Epidermal melanocyte (primary cell): Measurements from ENCODE around the gene NID1.
"Not testable (repeated sequence)": the region's sequence is repeated elsewhere in the genome, so short reads cannot be mapped to it uniquely, and the experiment has no call there.

Experiments used
- DNase-seq: peaks from one replicate; pipeline ENCODE4 v3.0.0; 2011; ENCODE audit warnings: low spot score; ENCODE audit not compliant: insufficient read length

NID1 gene

DNA sequence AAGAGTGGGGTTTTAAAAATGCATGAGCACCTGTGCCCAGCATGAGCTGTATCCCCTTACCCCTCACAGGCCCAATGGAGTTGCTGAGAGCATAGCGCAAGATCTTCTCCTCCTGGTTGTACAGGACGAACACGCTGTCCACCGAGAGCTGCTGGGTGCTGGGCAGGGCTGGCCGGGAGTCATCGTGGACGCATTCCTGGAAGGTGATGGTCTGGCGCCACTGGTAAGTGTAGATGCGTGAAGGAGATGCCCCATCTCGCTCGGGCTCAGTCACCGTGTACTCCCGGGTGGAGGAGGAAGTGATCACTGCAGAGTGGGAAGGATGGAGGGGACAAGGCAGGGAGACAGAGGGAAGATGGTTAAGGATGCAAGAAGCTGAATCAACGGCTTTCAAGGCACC, 39.1 kb downstream of the NID1 start:
- no peak for DNase-seq

DNA sequence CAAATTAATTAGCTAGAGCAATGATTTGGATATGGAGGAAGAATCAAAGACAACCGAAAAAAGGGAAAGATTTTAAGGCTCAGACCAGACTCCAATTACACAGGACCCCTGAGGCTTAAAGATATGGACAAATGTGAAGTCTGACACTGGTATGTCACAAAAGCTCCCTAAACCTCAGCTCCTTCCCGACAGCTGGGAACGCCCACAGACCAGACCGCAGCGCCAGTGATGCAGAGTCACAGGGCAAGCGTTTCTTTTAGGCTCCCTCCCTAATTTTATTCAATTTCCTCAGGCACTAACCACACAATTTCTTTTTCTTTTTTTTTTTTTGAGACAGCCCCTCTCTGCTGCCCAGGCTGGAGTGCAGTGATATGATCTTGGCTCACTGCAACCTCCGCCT, 40.2 kb downstream of the NID1 start:
- DNase-seq = no peak

DNA sequence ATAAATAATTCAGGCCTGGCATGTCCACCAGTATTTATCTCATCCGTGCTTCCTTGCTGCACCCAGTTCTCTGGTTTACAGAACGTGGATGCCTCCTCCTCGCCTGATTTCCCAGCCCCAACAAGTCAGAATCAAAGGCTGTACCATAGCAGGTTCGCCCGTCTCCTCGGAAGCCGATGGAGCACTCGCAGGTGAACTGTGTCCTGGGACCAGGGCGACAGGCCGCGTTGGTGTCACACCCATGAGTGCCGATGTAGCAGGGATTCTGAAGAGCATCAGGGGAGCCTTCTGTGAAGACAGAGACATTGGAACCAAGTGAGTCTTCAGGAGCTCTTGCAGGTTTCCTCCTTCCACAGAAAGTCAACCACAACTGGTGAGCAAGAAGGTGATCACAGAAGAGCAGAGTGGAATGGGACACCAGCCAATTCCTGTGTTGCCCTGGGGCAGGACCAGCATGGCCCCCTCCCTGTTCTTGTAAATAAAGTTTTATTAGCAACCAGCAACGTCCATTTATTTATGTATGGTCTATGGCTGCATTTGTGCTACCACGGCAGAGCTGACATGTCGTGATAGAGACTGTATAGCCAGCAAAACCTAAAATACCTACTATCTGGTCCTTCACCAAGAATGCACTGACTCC, 40.8 kb downstream of the NID1 start:
- no peak for DNase-seq

DNA sequence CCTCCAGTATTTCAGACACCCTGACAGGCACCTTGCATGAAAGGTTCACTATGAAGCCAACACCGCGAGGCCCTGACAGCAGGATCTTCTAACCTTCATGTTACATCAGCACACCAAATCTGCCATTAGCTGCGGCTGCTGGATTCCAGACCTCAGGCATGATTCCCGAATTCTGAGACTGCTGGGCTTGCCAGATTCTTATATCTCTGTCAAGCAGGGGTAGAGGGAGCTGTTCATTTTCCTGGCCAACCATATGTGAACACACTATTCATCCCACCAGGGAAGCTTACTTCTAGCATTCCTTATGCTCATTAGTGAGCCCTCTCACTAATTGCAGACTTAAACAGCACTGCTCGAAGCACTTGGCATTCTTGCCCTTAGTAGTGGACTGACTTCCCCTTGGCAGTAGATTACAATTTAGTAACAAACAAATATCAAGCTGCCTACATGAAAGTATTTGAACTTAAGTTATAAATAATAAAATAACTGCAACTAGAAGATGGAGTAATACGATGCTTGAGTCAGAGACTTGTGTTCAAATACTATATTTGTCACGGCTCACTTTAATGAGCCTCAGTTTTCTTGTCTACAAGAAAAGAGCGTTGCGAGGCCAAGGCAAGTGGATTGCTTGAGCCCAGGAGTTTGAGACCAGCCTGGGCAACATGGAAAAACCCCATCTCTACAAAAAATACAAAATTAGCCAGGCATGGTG, 43.3 kb downstream of the NID1 start:
- DNase-seq = no peak

DNA sequence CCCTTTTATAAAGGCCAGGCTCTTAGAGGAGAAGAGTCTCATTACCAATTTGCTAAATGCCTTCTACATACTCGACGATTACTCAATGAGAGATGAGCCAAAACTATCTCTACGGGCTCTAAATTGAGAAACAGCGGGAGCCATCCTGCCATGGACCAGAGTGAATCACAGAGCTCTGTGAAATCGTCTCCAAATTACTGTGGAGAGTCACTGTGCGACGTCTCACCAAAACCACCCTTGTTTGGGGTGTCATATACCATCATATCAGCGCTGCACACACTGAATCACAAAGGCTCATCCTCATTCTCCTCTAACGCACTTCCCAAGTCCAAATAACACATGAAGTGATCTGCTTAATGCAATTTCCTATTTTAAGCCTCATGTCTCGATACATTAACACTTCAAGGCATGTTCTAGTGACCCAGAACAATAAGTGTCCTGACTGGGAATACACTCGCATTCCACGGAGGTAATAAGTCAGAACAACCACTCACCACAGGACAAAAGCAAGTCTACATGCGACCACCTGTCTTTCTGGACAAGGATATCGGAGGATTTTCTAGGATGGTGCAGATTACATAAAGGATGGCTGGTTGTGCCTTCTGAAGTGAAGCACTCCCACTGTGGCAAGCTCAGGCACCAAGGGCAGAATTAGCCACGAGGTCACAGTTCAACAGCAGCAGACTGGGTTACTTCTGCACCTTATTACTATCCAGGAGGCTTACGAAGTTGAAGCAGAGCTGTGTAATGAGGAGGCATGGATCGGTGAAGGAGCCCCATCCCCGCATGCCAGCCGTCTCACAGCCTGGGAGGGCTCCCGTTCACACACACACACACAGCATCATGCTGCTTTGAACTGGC, 44.3 kb downstream of the NID1 start:
- DNase-seq = no peak

DNA sequence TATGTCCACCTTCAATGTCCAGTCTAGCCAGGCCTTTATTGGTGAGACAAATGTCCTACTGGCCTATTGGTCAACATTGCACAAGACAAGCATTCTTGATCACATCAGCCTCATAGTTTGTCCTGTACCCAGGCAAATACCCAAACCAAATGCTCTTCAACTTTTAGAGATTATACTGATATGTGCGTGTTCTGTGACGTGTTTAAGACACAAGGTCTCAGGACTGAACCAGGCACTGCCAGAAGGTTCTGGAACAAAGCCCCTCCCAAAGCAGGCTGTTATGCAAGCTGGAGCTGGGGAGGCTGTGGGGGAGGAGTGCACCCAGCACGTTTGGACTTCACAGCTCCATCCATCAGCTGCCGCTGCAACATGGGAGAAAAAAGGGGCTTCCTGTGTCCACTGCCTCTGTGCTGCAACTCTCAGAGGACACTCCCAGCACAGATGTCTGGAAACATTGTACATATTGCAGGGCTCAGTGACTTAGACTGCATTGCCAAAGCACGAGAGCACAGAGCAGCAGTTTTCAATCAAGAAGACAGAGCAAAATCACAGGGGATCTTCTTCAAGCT, 45.9 kb downstream of the NID1 start:
- no peak for DNase-seq

DNA sequence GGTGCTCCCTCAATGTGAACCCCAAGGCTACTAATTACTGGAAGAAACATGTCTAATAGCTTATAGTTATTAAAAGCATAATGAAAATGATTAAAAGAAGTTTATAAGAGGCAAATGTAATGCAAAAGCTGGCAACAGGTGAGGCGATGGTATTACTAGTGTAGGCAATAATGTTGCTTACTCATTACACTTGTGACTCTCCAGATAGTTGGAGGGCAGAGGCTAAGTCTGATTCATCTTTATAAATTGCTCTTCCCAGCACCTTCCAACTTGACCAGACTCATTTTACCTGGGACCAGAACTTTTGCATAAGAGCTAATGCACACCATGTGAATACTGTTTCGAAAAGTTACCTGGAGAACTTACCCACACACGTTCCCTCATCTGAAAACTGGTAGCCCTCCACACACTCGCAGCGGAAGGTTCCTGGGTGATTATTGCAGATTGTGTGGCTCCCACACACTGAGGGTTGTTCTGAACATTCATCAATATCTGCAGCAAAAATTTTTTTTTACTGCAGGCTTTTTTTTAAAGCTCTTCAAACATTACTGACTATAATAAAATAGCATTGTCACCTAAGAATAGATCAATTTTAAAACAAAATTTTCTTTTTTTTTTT, 48.0 kb downstream of the NID1 start:
- no peak for DNase-seq

DNA sequence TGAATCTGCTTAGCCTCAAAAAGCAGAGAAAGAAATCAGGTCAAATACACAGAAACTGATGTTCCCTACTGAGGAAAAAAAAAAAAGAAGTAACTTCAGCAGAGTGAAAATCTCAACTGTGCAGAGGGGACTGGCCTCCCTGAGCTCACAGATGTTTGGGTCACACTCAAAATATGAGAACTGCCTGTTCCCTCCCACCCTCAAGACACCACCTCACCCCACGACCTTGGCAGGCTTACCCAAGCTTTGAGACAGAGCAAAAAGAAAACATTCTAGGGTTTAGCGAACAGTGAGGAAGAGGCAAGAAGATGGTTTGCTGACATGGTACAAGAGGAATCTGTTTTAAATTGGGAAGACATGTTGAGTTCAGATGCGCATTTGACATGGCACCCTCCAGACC, 48.8 kb downstream of the NID1 start:
- no peak for DNase-seq

DNA sequence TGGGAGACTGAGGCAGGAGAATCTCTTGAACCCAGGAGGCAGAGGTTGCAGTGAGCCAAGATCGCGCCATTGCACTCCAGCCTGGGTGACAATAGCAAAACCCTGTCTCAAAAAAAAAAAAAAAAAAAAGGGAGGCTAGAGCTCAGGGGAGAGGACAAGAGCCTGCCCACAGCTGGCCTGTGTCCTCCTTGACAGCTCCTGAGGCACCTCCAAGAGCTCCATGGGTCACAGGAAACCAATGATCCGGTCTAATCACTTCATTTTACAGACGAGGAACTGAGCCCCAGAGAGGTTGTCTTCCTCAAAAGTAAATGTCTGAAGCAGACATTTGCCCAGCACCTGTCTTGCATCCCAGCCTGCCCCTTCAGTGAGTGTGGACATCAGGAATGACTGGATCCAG, 49.4 kb downstream of the NID1 start:
- no peak for DNase-seq

DNA sequence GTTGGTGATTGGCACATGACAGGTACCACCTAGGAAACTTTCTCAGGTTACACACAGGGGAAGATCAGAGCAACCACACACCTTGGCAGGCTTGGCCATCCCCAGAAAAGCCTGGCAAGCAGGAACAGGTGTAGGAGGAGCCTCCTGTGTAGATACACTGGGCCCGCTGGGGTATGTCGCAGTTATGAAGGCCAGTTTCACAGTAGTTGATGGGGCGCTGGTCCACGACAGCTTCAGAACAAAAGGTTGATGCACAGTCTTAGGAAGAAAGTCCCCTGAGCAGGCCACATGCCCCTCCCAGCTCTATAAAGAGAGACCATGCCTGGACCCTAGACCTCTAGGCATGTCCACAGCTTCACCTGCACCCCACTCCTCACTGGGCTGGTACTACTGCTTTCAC, 51.6 kb downstream of the NID1 start:
- no peak for DNase-seq

DNA sequence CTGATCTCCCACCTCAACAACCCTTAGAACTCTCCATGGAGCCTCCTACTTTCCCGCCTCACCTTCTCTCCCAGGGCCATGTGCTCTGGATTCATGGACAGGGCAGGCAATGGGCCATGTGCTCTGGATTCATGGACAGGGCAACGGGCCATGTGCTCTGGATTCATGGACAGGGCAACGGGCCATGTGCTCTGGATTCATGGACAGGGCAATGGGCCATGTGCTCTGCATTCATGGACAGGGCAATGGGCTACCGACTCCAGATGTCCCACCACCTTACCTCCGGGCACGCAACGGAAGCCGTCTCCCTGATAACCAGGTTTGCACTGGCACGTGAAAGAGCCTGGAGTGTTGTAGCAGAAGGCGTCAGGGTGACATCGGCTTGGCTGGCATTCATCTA, 53.2 kb downstream of the NID1 start:
- DNase-seq = no peak

DNA sequence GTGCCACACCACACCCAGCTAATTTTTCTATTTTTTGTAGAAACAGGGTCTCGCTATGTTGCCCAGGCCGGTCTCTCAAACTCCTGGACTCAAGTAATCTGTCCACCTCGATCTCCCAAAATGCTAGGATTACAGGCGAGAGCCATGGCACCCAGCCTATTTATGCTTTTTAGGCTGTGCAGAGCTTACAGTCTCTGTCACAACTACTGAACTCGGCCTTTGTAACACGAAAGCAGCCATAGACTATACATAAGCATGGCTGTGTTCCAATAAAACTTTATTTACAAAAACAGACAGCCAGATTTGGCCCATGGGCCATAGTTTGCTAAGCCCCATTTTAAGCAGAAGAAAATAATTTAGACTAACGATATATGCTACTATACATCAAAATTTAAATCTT, 54.4 kb downstream of the NID1 start:
- no peak for DNase-seq

DNA sequence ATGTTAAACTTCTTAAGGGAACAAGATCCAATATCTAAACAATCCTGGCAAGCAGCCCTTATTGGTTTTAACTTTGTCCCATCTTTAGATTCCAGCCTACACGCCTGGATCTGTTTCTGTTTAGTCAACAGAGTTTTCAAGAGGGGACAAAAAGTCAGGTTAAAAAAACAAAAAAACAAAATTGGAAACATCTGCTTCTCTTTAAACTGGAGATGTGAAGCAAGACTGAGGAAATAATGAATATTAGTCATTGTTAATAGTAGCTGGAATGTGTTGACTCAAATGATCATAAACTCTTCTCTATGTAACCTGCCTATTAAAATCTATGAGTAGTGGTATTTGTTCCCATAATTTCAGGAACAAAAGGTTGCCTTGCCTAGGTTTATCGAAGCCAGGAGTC, 55.0 kb downstream of the NID1 start:
- peak; percentile 48 for DNase-seq

DNA sequence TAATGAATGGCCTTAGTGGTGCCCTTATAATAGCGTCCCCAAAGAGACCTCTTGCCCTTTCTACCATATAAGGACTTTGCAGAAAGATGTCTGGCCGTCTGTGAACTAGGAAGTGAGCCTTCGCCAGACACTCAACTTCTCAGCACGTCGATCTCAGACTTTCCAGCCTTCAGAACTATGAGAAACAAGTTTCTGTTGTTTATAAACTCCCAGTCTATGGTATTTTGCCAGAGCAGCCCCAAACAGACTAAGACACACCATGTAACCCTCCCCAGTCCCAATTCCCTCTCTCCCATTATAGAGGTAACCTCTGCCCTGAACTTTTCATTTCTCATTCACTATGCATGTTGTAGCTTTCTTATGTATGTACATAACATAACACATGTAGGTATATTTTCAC, 55.7 kb downstream of the NID1 start:
- no peak for DNase-seq

DNA sequence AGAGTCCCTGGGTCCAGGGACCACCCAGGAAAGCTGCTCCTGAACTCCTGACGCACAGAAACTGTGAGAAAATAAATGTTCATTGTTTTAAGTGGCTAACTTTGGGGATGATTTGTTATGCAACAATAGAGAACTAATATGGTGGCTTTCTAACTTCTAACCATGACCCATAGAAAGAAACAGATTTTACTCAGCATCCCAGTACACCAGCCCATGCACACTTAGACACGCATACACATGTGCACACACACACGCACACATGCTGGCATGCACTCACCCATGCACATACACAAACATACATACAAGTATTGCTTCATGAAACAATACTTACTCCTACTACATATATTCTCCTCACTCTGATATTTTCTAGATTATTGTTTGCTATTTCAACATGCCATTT, 57.1 kb downstream of the NID1 start:
- DNase-seq = no peak

DNA sequence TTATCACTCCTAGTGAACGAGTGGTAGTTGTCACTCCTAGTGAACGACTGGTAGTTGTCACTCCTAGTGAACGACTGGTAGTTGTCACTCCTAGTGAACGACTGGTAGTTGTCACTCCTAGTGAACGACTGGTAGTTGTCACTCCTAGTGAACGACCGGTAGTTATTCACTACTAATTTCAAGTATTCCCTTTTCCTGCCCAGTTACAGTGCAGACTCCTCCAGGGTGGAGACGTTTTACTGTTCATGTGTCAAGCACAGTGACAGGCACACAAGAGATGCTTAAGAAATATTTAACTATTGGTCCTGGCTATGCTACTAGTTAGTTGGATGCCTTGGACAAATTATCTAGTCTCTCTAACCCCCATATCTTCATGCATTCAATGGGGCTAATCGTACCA, 61.8 kb downstream of the NID1 start:
- not testable (repeated sequence) for DNase-seq

DNA sequence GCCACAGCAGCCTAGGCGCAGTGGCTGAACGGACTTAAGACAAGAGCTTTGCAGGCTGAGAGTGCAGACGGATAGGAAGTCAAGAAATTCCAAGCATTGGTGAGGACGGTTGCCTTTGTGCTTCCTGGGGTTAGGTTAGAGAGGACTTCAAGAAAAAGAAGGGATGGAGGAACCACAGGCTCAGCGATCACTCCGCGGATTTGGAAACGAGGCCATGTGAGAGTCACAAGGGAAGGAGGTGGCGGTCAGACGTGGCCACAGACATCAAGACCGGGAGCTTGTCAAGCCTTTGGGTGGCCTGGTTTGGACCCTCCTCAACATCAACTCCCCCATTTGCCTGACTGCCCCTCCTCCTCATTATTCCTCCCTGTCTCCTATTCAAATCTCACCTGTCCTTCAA, 62.3 kb downstream of the NID1 start:
- no peak for DNase-seq

DNA sequence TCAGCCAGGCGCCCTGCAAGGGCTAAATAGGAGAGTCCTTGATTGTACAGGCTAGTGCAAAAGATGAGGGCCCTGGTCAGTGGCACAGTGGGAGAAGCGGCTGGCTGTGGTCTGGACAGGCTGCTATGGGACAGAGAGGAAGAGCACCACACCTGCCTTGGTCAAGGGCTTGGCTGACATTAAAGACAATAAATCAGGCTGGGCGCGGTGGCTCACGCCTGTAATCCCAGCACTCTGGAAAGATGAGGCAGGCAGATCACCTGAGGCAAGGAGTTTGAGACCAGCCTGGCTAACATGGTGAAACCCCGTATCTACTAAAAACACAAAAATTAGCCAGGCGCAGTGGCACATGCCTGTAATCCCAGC, 62.9 kb downstream of the NID1 start:
- no peak for DNase-seq

DNA sequence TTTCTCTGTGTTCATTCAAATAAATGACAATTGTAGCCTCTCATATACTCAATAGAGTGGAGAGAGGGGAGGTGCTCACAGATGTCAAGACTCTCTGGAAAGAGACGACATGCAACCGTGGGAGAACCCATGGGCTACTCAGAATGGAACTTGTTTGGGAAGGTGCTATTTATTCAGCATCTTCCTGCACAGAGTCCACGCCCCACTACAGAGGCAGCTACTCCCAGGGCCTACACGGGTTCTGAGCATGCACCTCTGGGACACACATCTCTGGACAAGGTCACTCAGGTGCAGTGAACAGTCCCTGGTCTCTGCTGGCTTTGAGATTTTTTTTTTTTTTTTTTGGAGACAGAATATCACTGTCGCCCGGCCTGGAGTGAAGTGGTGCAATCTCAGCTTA, 64.1 kb downstream of the NID1 start:
- DNase-seq = no peak

DNA sequence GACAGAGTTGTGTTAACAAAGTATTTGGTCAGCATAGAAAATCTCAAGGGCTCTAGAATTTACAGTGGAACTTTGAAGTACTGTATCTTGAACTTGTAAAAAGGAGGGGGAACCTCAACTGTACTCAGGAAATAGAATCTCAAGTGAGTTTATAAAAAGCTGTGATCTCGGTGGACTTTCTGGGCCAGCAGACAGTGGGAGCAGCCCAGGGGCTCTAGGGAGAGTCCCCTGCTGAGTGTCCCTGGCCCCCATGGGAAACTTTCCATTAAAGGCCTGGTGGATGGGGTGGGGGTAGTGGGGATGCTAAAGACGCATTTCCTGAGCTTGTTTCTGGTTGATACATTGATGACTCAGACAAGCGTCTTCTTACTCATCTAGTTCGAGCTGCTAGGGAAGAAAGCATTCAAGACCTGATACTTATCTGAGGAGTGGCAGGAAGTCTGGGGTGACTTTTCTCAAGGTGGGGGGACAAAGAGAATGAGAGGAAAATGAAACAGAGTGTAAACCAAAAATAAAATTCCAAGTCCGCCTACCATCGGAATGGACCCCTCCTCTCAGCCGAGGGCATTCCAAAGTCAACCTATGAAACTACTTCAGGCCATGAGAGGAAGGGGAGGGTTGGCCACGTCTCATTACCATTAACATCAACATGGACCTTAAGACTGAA, 65.5 kb downstream of the NID1 start:
- no peak for DNase-seq

DNA sequence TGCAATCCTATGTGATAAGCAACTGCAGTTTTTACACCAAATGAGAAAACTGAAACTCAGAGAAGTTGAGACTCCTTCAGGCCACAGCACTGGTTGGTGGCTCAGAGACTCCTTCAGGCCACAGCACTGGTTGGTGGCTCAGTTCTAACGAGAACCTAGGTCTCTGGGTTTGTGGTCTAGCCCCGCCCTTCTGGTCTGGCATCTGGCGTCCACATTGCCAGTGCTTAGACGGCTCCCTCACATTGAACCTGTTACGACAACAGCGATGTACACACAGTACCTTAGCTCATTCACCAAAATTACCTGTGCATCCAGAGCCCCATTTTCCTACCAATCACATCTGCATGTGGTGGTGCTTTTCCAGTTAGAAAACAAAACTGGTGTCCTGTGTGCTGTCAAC, 66.1 kb downstream of the NID1 start:
- DNase-seq = no peak
